ENCODE data around the gene C12orf43. TPM values are rescaled to one million over a fixed set of nuclear protein-coding genes. Genes with fewer than 3 reads are reported as not detected.

The C12orf43 gene
- total and polyA plus RNA-seq, 2 donors from 2014 or later: 10.3 to 15.6 TPM

- H3K27ac ChIP-seq (ENCODE audit: low read depth in 2 of 2, low read length in 2 of 2): no peak overlapping the region
- H3K4me1 ChIP-seq (ENCODE audit: control insufficient read depth in 2 of 3, insufficient read depth in 2 of 3, low read depth in 1 of 3, low read length in 3 of 3): no peaks in the 10 kb centered on the region
- no peaks in the 10 kb centered on the region for H3K27me3 ChIP-seq (ENCODE audit: control insufficient read depth, insufficient read depth, low read length)
- no peak overlapping the region for H3K4me3 ChIP-seq (ENCODE audit: low read length in 3 of 3)
- no peak for TF ChIP-seq CTCF (IDR thresholded peaks at IDR 0.05; ENCODE audit: borderline replicate concordance, extremely low read depth, insufficient read depth)
- H3K9ac ChIP-seq (ENCODE audit: low read length in 3 of 3): no peak overlapping the region
- no peaks in the 10 kb centered on the region for H3K9me3 ChIP-seq (ENCODE audit: control insufficient read depth in 2 of 3, insufficient read depth in 1 of 3, low read length in 3 of 3)
- H3K36me3 ChIP-seq (ENCODE audit: control insufficient read depth in 2 of 3, insufficient read depth in 3 of 3, low read length in 3 of 3): peaks cover 2 to 30% (median 19%) of the 10 kb centered on the region in 3 donors
- intact Hi-C loops (cut with DNase I): no loop called here
- FAIRE-seq (no peak), DNase-seq (no peak)
Observed at GRCh38 chr12:120992989-120993388, 23.3 kb downstream of the C12orf43 start.

- no peaks in the 10 kb centered on the region for H3K9me3 ChIP-seq (ENCODE audit: control insufficient read depth in 2 of 3, insufficient read depth in 1 of 3, low read length in 3 of 3)
- no peak overlapping the region for H3K27ac ChIP-seq (ENCODE audit: low read depth in 2 of 2, low read length in 2 of 2)
- intact Hi-C loops (cut with DNase I): no loop called here
- TF ChIP-seq CTCF (IDR thresholded peaks at IDR 0.05; ENCODE audit: borderline replicate concordance, extremely low read depth, insufficient read depth): no peak
- DNase-seq (no peak), FAIRE-seq (no peak)
- no peak overlapping the region for H3K9ac ChIP-seq (ENCODE audit: low read length in 3 of 3)
- no peak overlapping the region for H3K4me3 ChIP-seq (ENCODE audit: low read length in 3 of 3)
- H3K36me3 ChIP-seq (ENCODE audit: control insufficient read depth in 2 of 3, insufficient read depth in 3 of 3, low read length in 3 of 3): peaks cover 2 to 30% (median 19%) of the 10 kb centered on the region in 3 donors
- H3K4me1 ChIP-seq (ENCODE audit: control insufficient read depth in 2 of 3, insufficient read depth in 2 of 3, low read depth in 1 of 3, low read length in 3 of 3): no peaks in the 10 kb centered on the region
- H3K27me3 ChIP-seq (ENCODE audit: control insufficient read depth, insufficient read depth, low read length): no peaks in the 10 kb centered on the region
Observed at GRCh38 chr12:120991965-120992364, 24.3 kb downstream of the C12orf43 start.

GRCh38 chr12:120990487-120991055 lies 25.7 kb downstream of the C12orf43 start:
- peaks cover 2 to 19% (median 17%) of the 10 kb centered on the region in 3 donors for H3K36me3 ChIP-seq (ENCODE audit: control insufficient read depth in 2 of 3, insufficient read depth in 3 of 3, low read length in 3 of 3)
- TF ChIP-seq CTCF (IDR thresholded peaks at IDR 0.05; ENCODE audit: borderline replicate concordance, extremely low read depth, insufficient read depth): no peak
- intact Hi-C loops (cut with DNase I): no loop called here
- no peak overlapping the region for H3K27ac ChIP-seq (ENCODE audit: low read depth in 2 of 2, low read length in 2 of 2)
- no peaks in the 10 kb centered on the region for H3K4me1 ChIP-seq (ENCODE audit: control insufficient read depth in 2 of 3, insufficient read depth in 2 of 3, low read depth in 1 of 3, low read length in 3 of 3)
- H3K9me3 ChIP-seq (ENCODE audit: control insufficient read depth in 2 of 3, insufficient read depth in 1 of 3, low read length in 3 of 3): no peaks in the 10 kb centered on the region
- DNase-seq (no peak), FAIRE-seq (no peak)
- H3K27me3 ChIP-seq (ENCODE audit: control insufficient read depth, insufficient read depth, low read length): no peaks in the 10 kb centered on the region
- H3K9ac ChIP-seq (ENCODE audit: low read length in 3 of 3): no peak overlapping the region
- H3K4me3 ChIP-seq (ENCODE audit: low read length in 3 of 3): no peak overlapping the region

GRCh38 chr12:120989687-120990086 lies 26.6 kb downstream of the C12orf43 start:
- H3K9ac ChIP-seq (ENCODE audit: low read length in 3 of 3): no peak overlapping the region
- intact Hi-C loops (cut with DNase I): no loop called here

More at GRCh38 chr12:120989687-120990086, 26.6 kb downstream of the C12orf43 start:
- H3K27me3 ChIP-seq (ENCODE audit: control insufficient read depth, insufficient read depth, low read length): no peaks in the 10 kb centered on the region
- TF ChIP-seq CTCF (IDR thresholded peaks at IDR 0.05; ENCODE audit: borderline replicate concordance, extremely low read depth, insufficient read depth): no peak
- H3K9me3 ChIP-seq (ENCODE audit: control insufficient read depth in 2 of 3, insufficient read depth in 1 of 3, low read length in 3 of 3): no peaks in the 10 kb centered on the region
- H3K27ac ChIP-seq (ENCODE audit: low read depth in 2 of 2, low read length in 2 of 2): no peak overlapping the region
- FAIRE-seq (no peak), DNase-seq (no peak)
- H3K4me3 ChIP-seq (ENCODE audit: low read length in 3 of 3): no peak overlapping the region
- H3K36me3 ChIP-seq (ENCODE audit: control insufficient read depth in 2 of 3, insufficient read depth in 3 of 3, low read length in 3 of 3): peaks cover 0 to 10% (median 9%) of the 10 kb centered on the region in 3 donors
- no peaks in the 10 kb centered on the region for H3K4me1 ChIP-seq (ENCODE audit: control insufficient read depth in 2 of 3, insufficient read depth in 2 of 3, low read depth in 1 of 3, low read length in 3 of 3)

All from kidney (tissue), 14 donors.